ENCODE results near the gene POLR1A.

POLR1A gene

DNA sequence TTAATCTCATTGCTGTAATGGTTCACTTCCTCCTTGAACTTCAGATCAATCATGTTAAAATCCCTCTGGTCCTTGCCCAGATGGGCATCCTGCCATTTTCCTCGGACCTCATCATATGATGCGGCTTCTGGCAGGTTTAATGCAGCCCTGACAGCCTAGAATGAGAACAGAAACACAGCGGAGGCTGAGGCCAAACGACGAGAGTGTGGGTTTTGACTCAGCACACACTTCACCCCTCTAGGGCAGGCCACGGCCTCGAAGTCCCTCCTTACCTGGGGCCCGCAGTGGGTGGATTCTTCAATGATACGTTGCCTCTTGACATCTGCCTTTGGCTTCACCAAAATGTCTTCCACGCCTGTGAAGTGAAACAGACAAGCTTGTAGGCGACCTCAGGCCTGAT lies 56.8 kb downstream of the POLR1A start:
- TF ChIP-seq, protein P1, sequence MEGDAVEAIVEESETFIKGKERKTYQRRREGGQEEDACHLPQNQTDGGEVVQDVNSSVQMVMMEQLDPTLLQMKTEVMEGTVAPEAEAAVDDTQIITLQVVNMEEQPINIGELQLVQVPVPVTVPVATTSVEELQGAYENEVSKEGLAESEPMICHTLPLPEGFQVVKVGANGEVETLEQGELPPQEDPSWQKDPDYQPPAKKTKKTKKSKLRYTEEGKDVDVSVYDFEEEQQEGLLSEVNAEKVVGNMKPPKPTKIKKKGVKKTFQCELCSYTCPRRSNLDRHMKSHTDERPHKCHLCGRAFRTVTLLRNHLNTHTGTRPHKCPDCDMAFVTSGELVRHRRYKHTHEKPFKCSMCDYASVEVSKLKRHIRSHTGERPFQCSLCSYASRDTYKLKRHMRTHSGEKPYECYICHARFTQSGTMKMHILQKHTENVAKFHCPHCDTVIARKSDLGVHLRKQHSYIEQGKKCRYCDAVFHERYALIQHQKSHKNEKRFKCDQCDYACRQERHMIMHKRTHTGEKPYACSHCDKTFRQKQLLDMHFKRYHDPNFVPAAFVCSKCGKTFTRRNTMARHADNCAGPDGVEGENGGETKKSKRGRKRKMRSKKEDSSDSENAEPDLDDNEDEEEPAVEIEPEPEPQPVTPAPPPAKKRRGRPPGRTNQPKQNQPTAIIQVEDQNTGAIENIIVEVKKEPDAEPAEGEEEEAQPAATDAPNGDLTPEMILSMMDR (conservative IDR thresholded peaks at IDR 0.05; ENCODE audit: control insufficient read depth, insufficient read depth, low read depth, low read length), result no peak
- peak; percentile 58 for DNase-seq (ENCODE audit: low read depth)
- no peak overlapping the region for H3K4me3 ChIP-seq (ENCODE audit: control insufficient read depth, low read depth, low read length)

GRCh38 chr2:86048383-86048701 lies 57.3 kb downstream of the POLR1A start:
- TF ChIP-seq, protein P1 (conservative IDR thresholded peaks at IDR 0.05; ENCODE audit: control insufficient read depth, insufficient read depth, low read depth, low read length), result no peak
- H3K4me3 ChIP-seq (ENCODE audit: control insufficient read depth, low read depth, low read length), result no peak overlapping the region
- no peak for DNase-seq (ENCODE audit: low read depth)

- TF ChIP-seq, protein P1 (conservative IDR thresholded peaks at IDR 0.05; ENCODE audit: control insufficient read depth, insufficient read depth, low read depth, low read length), result no peak
- no peak overlapping the region for H3K4me3 ChIP-seq (ENCODE audit: control insufficient read depth, low read depth, low read length)
- no peak for DNase-seq (ENCODE audit: low read depth)
Measured at GRCh38 chr2:86047575-86048382, 57.9 kb downstream of the POLR1A start.

DNA sequence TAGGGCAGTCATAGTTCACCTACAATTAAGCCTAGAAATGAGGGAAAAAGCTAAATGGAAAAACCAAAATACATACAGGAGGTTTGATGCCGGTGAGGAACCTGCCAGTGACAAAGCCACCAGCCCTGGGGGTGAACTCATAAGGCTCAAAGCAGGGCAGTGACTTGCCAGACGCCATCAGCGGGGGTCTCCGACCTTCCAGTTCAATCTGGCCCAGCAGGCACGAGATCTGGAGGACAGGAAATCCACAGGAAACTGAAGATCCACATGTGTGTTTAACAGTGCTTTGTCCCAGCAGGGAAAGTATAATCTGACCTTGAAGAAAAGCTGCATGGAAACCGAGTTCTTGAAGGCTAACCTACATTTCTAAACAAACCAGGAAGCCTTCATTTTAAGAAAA lies 60.1 kb downstream of the POLR1A start:
- no peak for DNase-seq (ENCODE audit: low read depth)
- TF ChIP-seq, protein P1 (conservative IDR thresholded peaks at IDR 0.05; ENCODE audit: control insufficient read depth, insufficient read depth, low read depth, low read length), result no peak
- no peak overlapping the region for H3K4me3 ChIP-seq (ENCODE audit: control insufficient read depth, low read depth, low read length)

- no peak for DNase-seq (ENCODE audit: low read depth)
- H3K4me3 ChIP-seq (ENCODE audit: control insufficient read depth, low read depth, low read length), result no peak overlapping the region
- TF ChIP-seq, protein P1 (conservative IDR thresholded peaks at IDR 0.05; ENCODE audit: control insufficient read depth, insufficient read depth, low read depth, low read length), result no peak
Measured at GRCh38 chr2:86044614-86045013, 61.1 kb downstream of the POLR1A start.

DNA sequence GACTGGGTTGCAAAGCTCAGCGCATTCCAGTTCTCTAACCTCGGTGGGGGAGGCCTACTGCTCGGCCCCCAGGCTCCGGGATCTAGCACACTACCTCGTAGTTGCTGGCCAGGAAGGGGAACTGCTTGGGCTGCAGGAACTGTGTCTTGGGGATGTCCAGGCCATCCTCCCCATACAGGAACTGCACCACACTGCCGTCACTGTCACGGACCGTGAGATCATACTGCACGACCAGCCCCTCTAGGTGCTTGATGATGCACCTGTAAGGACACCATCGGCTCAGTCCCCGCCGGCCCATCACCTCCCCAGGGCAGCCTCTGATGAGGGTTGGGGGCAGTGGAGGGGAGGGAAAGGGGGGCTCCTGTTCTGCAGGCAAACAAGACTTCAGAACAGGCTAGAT lies 61.6 kb downstream of the POLR1A start:
- TF ChIP-seq, protein P1 (conservative IDR thresholded peaks at IDR 0.05; ENCODE audit: control insufficient read depth, insufficient read depth, low read depth, low read length), result no peak
- DNase-seq (ENCODE audit: low read depth), result no peak
- no peak overlapping the region for H3K4me3 ChIP-seq (ENCODE audit: control insufficient read depth, low read depth, low read length)

All from fibroblast of mammary gland (primary cell).